Stimulated activated CD4-positive, alpha-beta T cell treated with anti-CD3 and anti-CD28 coated beads, Interleukin-4, amount 100 ng/mL, for 1 hour (primary cell): ENCODE data around the gene GRIN2D.

Experiments
- DNase-seq: peaks from one replicate; pipeline ENCODE4 v3.0.0-alpha.2; 2020

The GRIN2D gene

GRCh38 chr19:48398375-48399235 is 5.1 kb downstream of the GRIN2D start:
- DNase-seq, result peak; percentile 84

- DNase-seq, result no peak
These were observed 6.7 kb downstream of the GRIN2D start for GRCh38 chr19:48400018-48400742.

GRCh38 chr19:48401287-48401686 is 7.8 kb downstream of the GRIN2D start:
- no peak for DNase-seq

GRCh38 chr19:48403606-48404005 is 10.1 kb downstream of the GRIN2D start:
- DNase-seq, result peak; percentile 38

GRCh38 chr19:48405010-48405659 is 11.7 kb downstream of the GRIN2D start:
- no peak for DNase-seq

GRCh38 chr19:48405850-48406249 is 12.4 kb downstream of the GRIN2D start:
- DNase-seq, result no peak

- DNase-seq, result no peak
These were observed 20.6 kb downstream of the GRIN2D start for GRCh38 chr19:48413879-48414587.

GRCh38 chr19:48415395-48415794 is 21.9 kb downstream of the GRIN2D start:
- peak; percentile 67 for DNase-seq

GRCh38 chr19:48415806-48416221 is 22.3 kb downstream of the GRIN2D start:
- DNase-seq, result no peak

- DNase-seq, result no peak
These were observed 24.0 kb downstream of the GRIN2D start for GRCh38 chr19:48417421-48417820.

GRCh38 chr19:48418317-48419064 is 25.0 kb downstream of the GRIN2D start:
- DNase-seq, result no peak

- peak; percentile 65 for DNase-seq
These were observed 25.9 kb downstream of the GRIN2D start for GRCh38 chr19:48419158-48419920.

GRCh38 chr19:48421548-48421947 is 28.1 kb downstream of the GRIN2D start:
- DNase-seq, result no peak

GRCh38 chr19:48424694-48425219 is 31.3 kb downstream of the GRIN2D start:
- no peak for DNase-seq

GRCh38 chr19:48428670-48429069 is 35.2 kb downstream of the GRIN2D start:
- no peak for DNase-seq

GRCh38 chr19:48433337-48433736 is 39.9 kb downstream of the GRIN2D start:
- DNase-seq, result no peak

GRCh38 chr19:48436586-48436985 is 43.1 kb downstream of the GRIN2D start:
- DNase-seq, result no peak

- DNase-seq, result no peak
These were observed 48.0 kb downstream of the GRIN2D start for GRCh38 chr19:48441360-48442050.

- DNase-seq, result no peak
These were observed 48.9 kb downstream of the GRIN2D start for GRCh38 chr19:48442116-48443035.
